Vagina (tissue), 2 donors: ENCODE data around the gene ALDH1A1.

Source experiments
- POLR2A ChIP-seq, 2 donors: fragments of 450-650 bp; IDR thresholded peaks; one replicate each; pipeline ENCODE4 v1.6.1; 2017; ENCODE audit warnings: antibody characterized with exemption in 2 of 2, mild to moderate bottlenecking in 2 of 2, moderate library complexity in 2 of 2
- TF ChIP-seq, protein P1 (sequence below), 3 experiments: fragments of 450-650 bp in 2 of 3; fragments of 200-600 bp in 1 of 3; sonication (generic) in 1 of 3; IDR thresholded peaks; one replicate each; pipeline ENCODE4 v1.5.1; 2017 to 2019; ENCODE audit warnings: antibody characterized with exemption in 3 of 3, mild to moderate bottlenecking in 2 of 3, moderate library complexity in 2 of 3

DNA sequence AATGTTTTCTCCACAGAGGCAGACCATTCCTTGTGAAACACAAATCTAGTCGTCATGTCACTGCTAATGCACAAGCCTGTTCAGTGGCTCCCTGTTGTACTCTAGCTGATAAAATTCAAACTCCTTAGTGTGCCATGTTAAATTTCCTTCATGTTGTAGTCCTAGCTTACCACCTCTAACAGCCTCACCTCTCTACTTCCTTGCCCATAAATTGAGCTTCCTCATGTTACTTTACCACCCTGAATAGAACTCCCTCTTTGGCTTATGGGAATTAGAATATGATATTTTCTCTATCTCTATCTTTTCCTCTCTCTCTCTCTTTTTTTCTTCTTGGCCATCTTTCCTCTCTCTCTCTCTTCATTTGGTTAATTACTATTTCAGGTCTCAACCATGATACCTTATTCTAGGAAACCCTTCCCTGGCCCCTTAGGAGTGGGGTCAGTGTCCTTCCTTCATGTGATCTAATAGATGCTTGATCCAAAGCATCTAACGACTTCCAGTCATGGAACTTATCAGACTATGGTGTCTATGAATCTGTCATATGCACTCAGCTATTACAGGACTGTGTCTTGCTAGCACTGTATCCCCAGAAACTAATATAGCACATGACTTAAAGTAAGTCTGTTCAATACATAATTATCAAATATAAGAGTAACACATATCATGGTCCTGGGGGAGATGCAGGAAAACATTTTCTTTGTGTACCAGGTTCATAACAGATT, 31.5 kb upstream of the ALDH1A1 start:
- no peak for TF ChIP-seq POLR2A (IDR thresholded peaks at IDR 0.05)
- TF ChIP-seq, protein P1, sequence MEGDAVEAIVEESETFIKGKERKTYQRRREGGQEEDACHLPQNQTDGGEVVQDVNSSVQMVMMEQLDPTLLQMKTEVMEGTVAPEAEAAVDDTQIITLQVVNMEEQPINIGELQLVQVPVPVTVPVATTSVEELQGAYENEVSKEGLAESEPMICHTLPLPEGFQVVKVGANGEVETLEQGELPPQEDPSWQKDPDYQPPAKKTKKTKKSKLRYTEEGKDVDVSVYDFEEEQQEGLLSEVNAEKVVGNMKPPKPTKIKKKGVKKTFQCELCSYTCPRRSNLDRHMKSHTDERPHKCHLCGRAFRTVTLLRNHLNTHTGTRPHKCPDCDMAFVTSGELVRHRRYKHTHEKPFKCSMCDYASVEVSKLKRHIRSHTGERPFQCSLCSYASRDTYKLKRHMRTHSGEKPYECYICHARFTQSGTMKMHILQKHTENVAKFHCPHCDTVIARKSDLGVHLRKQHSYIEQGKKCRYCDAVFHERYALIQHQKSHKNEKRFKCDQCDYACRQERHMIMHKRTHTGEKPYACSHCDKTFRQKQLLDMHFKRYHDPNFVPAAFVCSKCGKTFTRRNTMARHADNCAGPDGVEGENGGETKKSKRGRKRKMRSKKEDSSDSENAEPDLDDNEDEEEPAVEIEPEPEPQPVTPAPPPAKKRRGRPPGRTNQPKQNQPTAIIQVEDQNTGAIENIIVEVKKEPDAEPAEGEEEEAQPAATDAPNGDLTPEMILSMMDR (IDR thresholded peaks at IDR 0.05) = no peak
